HG03280 (cell line): ENCODE measurements around the gene EIF4EBP2.
A peak's percentile ranks its signal among the peaks of the same experiment; 100 is the strongest.

Source experiments
- ATAC-seq: cut with Tn5 transposase; IDR thresholded peaks from one replicate; pipeline ENCODE4 v1.9.1; 2021; ENCODE audit warnings: mild to moderate bottlenecking, moderate library complexity; ENCODE audit not compliant: unreplicated experiment

EIF4EBP2 gene, protein sequence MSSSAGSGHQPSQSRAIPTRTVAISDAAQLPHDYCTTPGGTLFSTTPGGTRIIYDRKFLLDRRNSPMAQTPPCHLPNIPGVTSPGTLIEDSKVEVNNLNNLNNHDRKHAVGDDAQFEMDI

GRCh38 chr10:70404036-70404786 is at the start of gene EIF4EBP2:
EIF4EBP2 (plus strand) TSS chr10:70404145; CDS start chr10:70404402, 257 bp downstream.
- peak; percentile 94 for ATAC-seq

GRCh38 chr10:70354556-70354955 is 49.4 kb upstream of the EIF4EBP2 start:
- ATAC-seq: no peak

- peak; percentile 52 for ATAC-seq
Observed at GRCh38 chr10:70355051-70356021, 48.6 kb upstream of the EIF4EBP2 start.

DNA sequence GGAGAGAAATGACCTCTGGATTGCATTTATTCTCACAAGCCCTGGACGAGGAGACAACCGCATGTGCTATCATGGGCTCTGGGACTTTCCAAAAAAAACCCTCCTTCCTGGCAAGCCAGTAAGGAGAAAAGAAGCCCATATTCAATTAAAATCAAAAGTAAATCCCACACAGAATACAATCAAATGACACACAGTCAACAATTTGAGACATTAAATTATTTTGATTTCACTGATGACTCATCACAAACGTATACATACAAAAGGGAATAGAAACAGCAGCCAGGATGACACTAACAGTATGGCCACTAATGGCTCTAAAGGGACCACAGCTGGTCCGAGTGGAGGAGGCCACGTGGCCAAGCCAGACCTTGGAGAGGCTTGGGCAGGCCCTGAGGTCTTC is 46.4 kb upstream of the EIF4EBP2 start:
- ATAC-seq: no peak

DNA sequence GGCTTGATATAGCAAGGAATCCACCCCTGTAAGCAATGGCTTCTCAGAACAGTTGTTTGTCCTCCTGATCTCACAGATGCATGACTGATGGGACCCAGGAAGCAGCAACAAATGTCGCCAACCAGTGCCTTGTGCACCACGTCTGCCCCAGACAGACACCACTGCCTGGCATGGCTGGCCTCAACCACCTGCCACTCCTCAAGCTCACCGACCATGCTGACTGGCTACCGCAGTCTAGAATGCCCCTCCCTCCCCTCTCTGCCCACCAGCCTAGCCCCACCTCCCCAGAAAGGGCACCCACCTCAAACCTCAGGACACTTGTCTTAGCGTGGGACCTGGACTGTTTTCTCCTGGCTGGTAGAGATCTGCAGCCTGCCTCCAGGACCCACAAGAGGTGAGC is 45.5 kb upstream of the EIF4EBP2 start:
- ATAC-seq: no peak

DNA sequence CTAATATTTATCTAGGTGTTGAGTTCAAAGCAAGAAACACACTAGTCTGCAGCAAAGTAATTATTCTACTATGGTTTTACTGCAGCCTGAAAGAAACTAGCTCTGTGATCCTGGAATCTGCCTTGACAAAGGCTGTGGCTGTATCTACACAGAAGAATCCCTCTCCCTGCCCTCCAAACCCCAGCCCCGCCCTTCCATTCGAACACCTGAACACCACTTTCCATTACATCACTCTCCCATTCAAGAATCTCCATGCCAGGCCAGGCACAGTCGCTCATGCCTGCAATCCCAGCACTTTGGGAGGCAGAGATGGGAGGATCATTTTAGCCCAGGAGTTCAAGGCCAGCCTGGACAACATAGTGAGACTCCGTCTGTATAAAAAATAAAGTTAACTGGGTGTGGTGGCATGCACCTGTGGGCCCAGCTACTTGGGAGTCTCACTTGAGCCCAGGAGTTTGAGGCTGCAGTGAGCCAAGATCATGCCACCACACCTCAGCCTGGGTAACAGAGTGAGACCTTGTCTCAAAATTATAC is 44.9 kb upstream of the EIF4EBP2 start:
- ATAC-seq: no peak

DNA sequence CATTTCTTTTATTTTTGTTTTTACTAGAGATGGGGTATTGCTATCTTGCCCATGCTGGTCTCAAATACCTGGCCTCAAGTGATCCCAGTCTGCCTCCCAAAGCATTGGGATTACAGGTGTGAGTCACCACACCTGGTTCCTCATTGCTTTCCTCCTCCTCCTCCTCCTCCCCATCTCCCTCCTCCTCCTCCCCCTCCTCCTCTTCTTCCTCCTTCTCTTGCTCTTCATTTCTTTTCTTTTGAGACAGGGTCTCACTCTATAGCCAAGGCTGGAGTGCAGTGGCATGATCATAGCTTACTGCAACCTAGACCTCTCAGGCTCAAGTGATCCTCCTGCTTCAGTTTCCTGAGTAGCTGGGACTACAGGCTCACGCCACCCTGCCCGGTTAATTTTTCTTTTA is 43.7 kb upstream of the EIF4EBP2 start:
- ATAC-seq: no peak

DNA sequence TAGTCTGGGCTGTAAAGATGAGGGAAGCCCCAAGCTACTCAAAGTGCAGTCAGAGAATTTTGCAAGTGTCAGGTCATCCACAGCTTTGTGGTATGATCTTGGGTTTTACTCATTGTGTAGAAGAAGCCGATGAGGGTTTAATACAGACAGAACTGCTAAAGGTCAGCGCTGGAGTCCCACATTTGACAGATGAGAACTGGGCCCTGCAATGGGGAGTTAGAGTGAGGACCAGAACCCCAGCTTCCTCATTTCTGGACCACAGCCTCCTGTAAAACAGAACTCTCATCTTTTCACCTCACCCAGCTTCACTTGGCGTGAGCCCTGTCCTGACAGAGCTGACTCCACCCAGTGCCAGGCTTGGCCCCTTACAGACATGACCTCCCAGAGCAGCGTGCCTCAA is 41.6 kb upstream of the EIF4EBP2 start:
- ATAC-seq: no peak

- no peak for ATAC-seq
Observed at GRCh38 chr10:70363292-70363691, 40.7 kb upstream of the EIF4EBP2 start.

DNA sequence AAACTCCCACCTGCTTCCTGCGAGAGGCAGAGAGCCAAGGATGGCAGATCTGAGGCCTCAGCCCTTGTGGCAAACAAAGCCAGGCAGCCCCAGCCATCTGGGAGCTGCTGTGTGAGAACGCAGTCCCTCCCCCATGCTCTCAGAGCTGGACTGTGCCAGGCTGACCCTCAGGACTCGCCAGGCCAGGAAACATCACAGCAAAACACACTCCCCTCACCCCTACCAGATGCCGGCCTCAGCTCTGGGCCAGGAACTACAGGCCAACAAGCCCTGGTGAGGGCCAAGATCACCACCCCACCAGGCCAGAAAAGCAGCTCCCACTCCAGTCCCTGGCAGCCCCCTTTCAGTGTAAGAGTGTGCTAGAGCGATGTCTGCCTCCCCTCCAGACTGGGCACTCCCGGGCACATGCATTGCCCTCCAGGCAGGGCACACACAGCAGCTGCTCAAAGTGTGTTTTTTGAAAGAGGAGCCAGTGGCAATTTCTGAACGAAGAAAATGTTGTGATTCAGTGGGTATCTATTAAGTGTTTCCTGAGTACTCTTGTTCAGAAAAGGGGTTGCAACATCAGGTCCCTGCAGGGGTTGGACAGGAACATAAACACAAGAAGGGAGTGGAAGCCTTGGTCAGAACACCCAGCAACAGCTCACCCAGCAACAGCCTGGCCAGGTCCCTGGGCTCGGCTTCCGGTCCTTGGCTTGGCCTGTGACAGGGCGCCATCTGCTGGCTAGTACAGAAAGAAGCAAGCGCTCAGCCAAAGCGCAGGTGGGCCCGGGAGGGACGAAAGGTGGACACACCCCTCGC is 39.8 kb upstream of the EIF4EBP2 start:
- ATAC-seq: peak; percentile 85

DNA sequence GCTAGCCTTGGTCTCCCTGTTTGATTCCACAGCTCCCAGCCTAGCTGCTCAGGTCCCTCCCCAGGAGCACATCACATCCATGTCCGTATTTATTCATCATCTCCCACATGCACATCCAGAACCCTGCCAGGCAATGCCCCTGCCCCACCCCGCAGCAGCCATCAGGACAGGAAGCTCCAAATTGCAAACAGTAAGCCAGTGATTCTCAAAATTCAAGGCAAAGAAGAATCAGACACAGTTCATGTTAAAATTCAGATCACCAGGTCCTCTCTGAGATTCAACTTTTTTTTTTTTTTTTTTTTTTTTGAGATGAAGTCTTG is 39.2 kb upstream of the EIF4EBP2 start:
- no peak for ATAC-seq

DNA sequence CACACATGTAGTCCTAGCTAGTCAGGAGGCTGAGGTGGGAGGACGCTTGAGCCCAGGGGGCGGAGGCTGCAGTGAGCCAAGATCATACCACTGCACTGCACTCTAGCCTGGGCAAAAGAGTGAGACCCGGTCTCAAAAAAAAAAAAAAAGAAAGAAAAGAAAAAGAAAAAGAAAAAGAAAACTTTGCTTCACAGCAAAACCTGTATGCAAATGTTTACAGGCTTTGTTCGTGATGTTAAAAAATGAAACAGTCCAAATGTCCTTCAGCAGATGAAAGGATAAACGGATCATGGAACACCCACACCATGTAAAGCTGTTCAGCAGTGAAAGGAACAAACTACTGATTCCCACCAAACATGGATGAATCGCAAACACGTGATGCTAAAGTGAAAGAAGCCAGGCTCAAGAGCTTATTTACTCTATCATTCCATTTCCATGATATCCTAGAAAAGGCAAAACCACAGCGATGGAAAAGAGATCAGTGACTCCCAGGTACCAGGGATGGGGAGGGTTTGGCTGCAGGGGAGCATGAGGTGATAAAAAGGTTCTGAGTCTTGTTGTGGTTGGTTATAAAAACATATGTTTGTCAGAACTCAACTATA is 36.6 kb upstream of the EIF4EBP2 start:
- no peak for ATAC-seq

- no peak for ATAC-seq
Observed at GRCh38 chr10:70368774-70369482, 35.0 kb upstream of the EIF4EBP2 start.

GRCh38 chr10:70369498-70370018 is 34.4 kb upstream of the EIF4EBP2 start:
- no peak for ATAC-seq

GRCh38 chr10:70370766-70371165 is 33.2 kb upstream of the EIF4EBP2 start:
- no peak for ATAC-seq

- no peak for ATAC-seq
Observed at GRCh38 chr10:70371846-70372245, 32.1 kb upstream of the EIF4EBP2 start.

DNA sequence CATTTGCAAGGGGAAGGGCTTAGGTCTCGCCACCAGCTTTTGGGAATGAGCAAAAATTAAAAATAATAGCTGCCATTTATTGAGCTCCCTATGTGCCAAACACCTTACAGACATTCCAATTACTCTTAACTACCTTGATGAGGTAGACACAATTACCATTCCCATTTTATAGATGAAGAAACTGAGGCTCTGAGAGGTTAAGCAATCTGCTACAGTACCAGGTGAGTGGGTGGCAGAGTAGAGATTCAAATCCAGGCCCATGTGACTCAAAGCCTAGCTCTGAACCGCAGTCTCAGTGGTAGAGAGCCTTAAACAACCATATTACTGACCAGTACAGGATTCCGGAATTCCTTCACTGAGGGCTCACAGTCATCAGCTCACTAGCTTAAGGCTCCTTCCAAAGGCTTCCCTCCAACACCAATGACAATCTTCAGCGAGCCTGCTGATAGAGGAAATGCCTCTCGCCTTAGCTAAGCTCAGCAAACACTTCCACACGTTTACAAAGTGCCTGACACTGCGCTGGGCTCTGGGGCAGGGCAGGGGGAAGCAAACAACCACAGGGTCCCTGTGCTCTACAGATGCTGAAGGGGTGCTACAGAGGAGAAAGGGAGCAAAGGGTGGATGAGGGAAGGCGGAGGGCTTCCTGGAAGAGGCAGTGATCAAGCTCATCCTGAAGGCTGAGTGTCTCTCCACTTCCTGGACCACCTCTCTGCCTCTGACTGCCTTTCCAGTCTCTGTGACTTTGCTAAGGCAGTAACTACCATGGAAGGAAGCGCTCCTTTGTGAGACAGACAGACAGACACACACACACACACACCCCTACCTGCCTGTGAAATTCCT is 28.9 kb upstream of the EIF4EBP2 start:
- no peak for ATAC-seq
